Endothelial cell of umbilical vein (primary cell): ENCODE results near the gene SYNE1.

Experiments used
- EZH2 ChIP-seq: IDR thresholded peaks from 2 replicates; pipeline ENCODE4 v1.6.1; 2012; ENCODE audit warnings: borderline replicate concordance, low read depth, mild to moderate bottlenecking, moderate library complexity, low read length, inconsistent platforms; ENCODE audit not compliant: severe bottlenecking
- FOS ChIP-seq: IDR thresholded peaks from 2 replicates; pipeline ENCODE4 v1.6.1; 2011; ENCODE audit warnings: mild to moderate bottlenecking, low read length, moderate library complexity, borderline replicate concordance; ENCODE audit not compliant: insufficient read depth
- JUN ChIP-seq: IDR thresholded peaks from 2 replicates; pipeline ENCODE4 v1.6.1; 2011; ENCODE audit warnings: borderline replicate concordance, low read depth; ENCODE audit not compliant: insufficient read length, insufficient read depth
- MYC ChIP-seq: IDR thresholded peaks from one replicate; pipeline ENCODE4 v1.6.1; 2011; ENCODE audit warnings: mild to moderate bottlenecking, low read depth, low read length
- POLR2A ChIP-seq: IDR thresholded peaks from 2 replicates; pipeline ENCODE4 v1.6.1; 2012; ENCODE audit warnings: low read depth, mild to moderate bottlenecking, control low read depth, low read length
- POLR2AphosphoS5 ChIP-seq: IDR thresholded peaks from 2 replicates; pipeline ENCODE4 v1.6.1; 2012; ENCODE audit warnings: low read depth, mild to moderate bottlenecking, control low read depth, low read length, moderate library complexity; ENCODE audit not compliant: insufficient read depth
- TF ChIP-seq, protein P1 (sequence below), 2 donors: IDR thresholded peaks; 1 replicate in 1 of 2; 2 replicates in 1 of 2; pipeline ENCODE4 v1.5.1; 2011; ENCODE audit warnings: low read length in 2 of 2, mild to moderate bottlenecking in 2 of 2, moderate library complexity in 2 of 2, control low read depth in 1 of 2, inconsistent platforms in 1 of 2, low read depth in 1 of 2; ENCODE audit not compliant: insufficient read depth in 1 of 2; ENCODE audit errors: extremely low read depth in 1 of 2
- TF ChIP-seq, protein P2 (sequence below): IDR thresholded peaks from 2 replicates; pipeline ENCODE4 v1.6.1; 2011; ENCODE audit not compliant: insufficient read depth, insufficient read length

DNA sequence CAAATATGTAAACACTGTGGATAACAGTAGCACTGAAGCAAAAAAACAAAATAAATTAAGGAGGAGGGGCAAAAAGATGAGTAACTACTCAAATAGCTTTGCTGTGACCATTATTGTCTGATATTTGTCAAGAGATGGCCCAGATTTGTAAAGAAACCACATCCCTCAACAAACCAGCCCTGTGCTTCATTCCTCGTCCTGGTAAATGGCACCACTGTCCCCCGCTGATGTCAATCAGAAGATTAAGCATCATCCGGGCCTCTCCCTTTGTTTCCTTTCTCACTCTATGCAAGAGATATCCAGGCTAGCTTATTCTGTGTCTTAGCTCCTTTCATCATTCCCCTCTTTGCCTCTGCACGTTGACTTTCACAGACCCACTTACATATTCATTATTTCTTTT is 259.0 kb downstream of the SYNE1 start:
- TF ChIP-seq, protein P1, sequence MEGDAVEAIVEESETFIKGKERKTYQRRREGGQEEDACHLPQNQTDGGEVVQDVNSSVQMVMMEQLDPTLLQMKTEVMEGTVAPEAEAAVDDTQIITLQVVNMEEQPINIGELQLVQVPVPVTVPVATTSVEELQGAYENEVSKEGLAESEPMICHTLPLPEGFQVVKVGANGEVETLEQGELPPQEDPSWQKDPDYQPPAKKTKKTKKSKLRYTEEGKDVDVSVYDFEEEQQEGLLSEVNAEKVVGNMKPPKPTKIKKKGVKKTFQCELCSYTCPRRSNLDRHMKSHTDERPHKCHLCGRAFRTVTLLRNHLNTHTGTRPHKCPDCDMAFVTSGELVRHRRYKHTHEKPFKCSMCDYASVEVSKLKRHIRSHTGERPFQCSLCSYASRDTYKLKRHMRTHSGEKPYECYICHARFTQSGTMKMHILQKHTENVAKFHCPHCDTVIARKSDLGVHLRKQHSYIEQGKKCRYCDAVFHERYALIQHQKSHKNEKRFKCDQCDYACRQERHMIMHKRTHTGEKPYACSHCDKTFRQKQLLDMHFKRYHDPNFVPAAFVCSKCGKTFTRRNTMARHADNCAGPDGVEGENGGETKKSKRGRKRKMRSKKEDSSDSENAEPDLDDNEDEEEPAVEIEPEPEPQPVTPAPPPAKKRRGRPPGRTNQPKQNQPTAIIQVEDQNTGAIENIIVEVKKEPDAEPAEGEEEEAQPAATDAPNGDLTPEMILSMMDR (IDR thresholded peaks at IDR 0.05; ENCODE audit: extremely low read depth in 1 of 2, insufficient read depth in 1 of 2, low read depth in 1 of 2, low read length in 2 of 2): no peak
- TF ChIP-seq POLR2A: no peak
- TF ChIP-seq, protein P2, sequence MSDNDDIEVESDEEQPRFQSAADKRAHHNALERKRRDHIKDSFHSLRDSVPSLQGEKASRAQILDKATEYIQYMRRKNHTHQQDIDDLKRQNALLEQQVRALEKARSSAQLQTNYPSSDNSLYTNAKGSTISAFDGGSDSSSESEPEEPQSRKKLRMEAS: no peak
- no peak for TF ChIP-seq EZH2
- TF ChIP-seq POLR2AphosphoS5: no peak
- no peak for TF ChIP-seq MYC
- TF ChIP-seq JUN: no peak
- no peak for TF ChIP-seq FOS
